ENCODE measurements around the gene NAP1L1. TPM values are rescaled to one million over a fixed set of nuclear protein-coding genes. Genes with fewer than 3 reads are reported as not detected.

NAP1L1 gene
- total RNA-seq, 2 experiments from 2014 or later = 348 to 904 TPM

GRCh38 chr12:76007640-76008039 lies 76.8 kb downstream of the NAP1L1 start:
- Histone ChIP-seq H3K27ac (ENCODE audit: low read depth, low read length, poor library complexity, severe bottlenecking) (no peak overlapping the region), H3K4me2 (ENCODE audit: low read length) (no peak overlapping the region), H4K20me1 (ENCODE audit: insufficient read depth, low read length) (no peaks in the 10 kb centered on the region), H3K79me2 (ENCODE audit: insufficient read depth, low read depth, low read length) (no peaks in the 10 kb centered on the region), H3K9me3 (ENCODE audit: low read length) (no peaks in the 10 kb centered on the region), H2AFZ (ENCODE audit: low read length) (no peak overlapping the region), H3K9me2 (ENCODE audit: insufficient read depth, low read length) (no peaks in the 10 kb centered on the region), H3K4me1 (ENCODE audit: insufficient read depth, low read length, poor library complexity, severe bottlenecking) (no peaks in the 10 kb centered on the region), H3K4me3 (ENCODE audit: low read depth, low read length, poor library complexity, severe bottlenecking) (no peak overlapping the region), H3K36me3 (ENCODE audit: insufficient read depth, low read length) (no peaks in the 10 kb centered on the region)
- intact Hi-C loops (cut with micrococcal nuclease; ENCODE audit: unreplicated experiment) = no loop called here
- POLR2A ChIA-PET = no interaction called here
- CTCF ChIA-PET (ENCODE audit: unreplicated experiment) = no interaction called here
- no peak for DNase-seq (ENCODE audit: low spot score)
- TF ChIP-seq CTCF (conservative IDR thresholded peaks at IDR 0.05; ENCODE audit: low read length) = no peak
- no peak for TF ChIP-seq EZH2phosphoT487 (IDR thresholded peaks at IDR 0.05; ENCODE audit: borderline replicate concordance, low read depth, low read length)
- no TSS peak for BruUV-seq (replicated peaks)

DNA sequence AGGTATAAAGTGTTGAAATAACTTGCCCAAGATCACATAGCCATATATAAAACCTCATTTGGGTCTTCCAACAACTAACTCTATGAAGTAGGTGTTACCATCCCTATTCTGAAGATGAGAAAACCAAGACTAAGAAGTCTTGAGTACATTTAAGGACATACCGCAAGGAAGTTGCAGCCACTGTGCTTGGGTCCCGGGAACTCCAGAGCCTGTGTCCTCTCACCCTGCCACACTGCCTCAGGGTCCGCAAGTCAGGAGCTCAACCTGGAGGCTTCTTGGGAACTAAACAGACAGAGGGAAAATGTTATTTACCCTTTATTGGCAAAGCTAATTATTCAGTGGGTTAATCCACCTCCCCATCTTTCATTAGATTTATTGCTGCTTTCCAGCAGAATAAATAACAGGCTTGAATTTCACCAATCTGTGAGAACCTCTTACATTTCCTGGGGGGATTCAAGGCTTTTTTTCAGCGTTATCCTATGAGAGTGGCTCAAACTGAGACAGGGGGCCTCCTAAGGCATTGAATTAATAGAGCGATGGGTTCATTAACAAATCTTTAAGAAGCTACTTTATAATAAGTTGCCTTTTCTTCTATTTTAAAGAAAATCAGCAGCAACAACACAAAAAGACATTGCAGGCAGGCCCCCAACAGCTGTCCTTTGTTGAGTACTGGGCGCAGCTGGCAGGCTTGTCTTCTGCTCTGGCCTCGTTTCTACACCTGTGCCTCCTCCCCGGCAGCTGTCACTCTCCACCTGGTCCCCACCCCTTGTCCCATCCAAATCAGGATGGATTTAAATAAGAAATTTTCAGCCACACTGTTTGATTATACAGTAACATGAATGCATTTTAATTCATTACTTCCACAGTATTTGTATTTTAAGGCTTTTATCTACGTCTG lies 78.2 kb downstream of the NAP1L1 start:
- Histone ChIP-seq H3K9me2 (ENCODE audit: insufficient read depth, low read length) (no peaks in the 10 kb centered on the region), H2AFZ (ENCODE audit: low read length) (no peak overlapping the region), H3K9me3 (ENCODE audit: low read length) (no peaks in the 10 kb centered on the region), H3K4me2 (ENCODE audit: low read length) (no peak overlapping the region), H3K4me3 (ENCODE audit: low read depth, low read length, poor library complexity, severe bottlenecking) (no peak overlapping the region), H3K36me3 (ENCODE audit: insufficient read depth, low read length) (no peaks in the 10 kb centered on the region), H3K79me2 (ENCODE audit: insufficient read depth, low read depth, low read length) (no peaks in the 10 kb centered on the region), H3K4me1 (ENCODE audit: insufficient read depth, low read length, poor library complexity, severe bottlenecking) (no peaks in the 10 kb centered on the region), H3K27ac (ENCODE audit: low read depth, low read length, poor library complexity, severe bottlenecking) (no peak overlapping the region), H4K20me1 (ENCODE audit: insufficient read depth, low read length) (no peaks in the 10 kb centered on the region)
- intact Hi-C loops (cut with micrococcal nuclease; ENCODE audit: unreplicated experiment) = no loop called here
- ChIA-PET CTCF (ENCODE audit: unreplicated experiment) (no interaction called here), POLR2A (interaction anchor here (0.5 to 1.0 kb wide), 3 partner anchors 11 to 539 kb away, joined by 3 to 4 read pairs (median 3); no protein-coding TSS in a partner anchor)
- no peak for DNase-seq (ENCODE audit: low spot score)
- BruUV-seq (replicated peaks) = no TSS peak
- TF ChIP-seq CTCF (conservative IDR thresholded peaks at IDR 0.05; ENCODE audit: low read length) (no peak), EZH2phosphoT487 (IDR thresholded peaks at IDR 0.05; ENCODE audit: borderline replicate concordance, low read depth, low read length) (no peak)

GRCh38 chr12:76003355-76003638 lies 81.2 kb downstream of the NAP1L1 start:
- BruUV-seq (replicated peaks) = no TSS peak
- Histone ChIP-seq H3K4me2 (ENCODE audit: low read length) (no peak overlapping the region), H4K20me1 (ENCODE audit: insufficient read depth, low read length) (no peaks in the 10 kb centered on the region), H3K27ac (ENCODE audit: low read depth, low read length, poor library complexity, severe bottlenecking) (no peak overlapping the region), H3K36me3 (ENCODE audit: insufficient read depth, low read length) (no peaks in the 10 kb centered on the region), H3K79me2 (ENCODE audit: insufficient read depth, low read depth, low read length) (no peaks in the 10 kb centered on the region), H3K4me3 (ENCODE audit: low read depth, low read length, poor library complexity, severe bottlenecking) (no peak overlapping the region), H3K9me3 (ENCODE audit: low read length) (no peaks in the 10 kb centered on the region), H2AFZ (ENCODE audit: low read length) (no peak overlapping the region), H3K9me2 (ENCODE audit: insufficient read depth, low read length) (no peaks in the 10 kb centered on the region), H3K4me1 (ENCODE audit: insufficient read depth, low read length, poor library complexity, severe bottlenecking) (no peaks in the 10 kb centered on the region)
- ChIA-PET POLR2A (interaction anchor here (0.7 to 0.9 kb wide), 2 partner anchors 57 to 91 kb away, joined by 3 to 6 read pairs; no protein-coding TSS in a partner anchor), CTCF (ENCODE audit: unreplicated experiment) (no interaction called here)
- TF ChIP-seq CTCF (conservative IDR thresholded peaks at IDR 0.05; ENCODE audit: low read length) = no peak
- intact Hi-C loops (cut with micrococcal nuclease; ENCODE audit: unreplicated experiment) = no loop called here
- DNase-seq (ENCODE audit: low spot score) = no peak

Data from OCI-LY7 (cell line).